Fibroblast of the aortic adventitia (primary cell): Measurements from ENCODE around the gene MYO5A. TPM values are rescaled to one million over a fixed set of nuclear protein-coding genes. Genes with fewer than 3 reads are reported as not detected.
A peak's percentile ranks its signal among the peaks of the same experiment; 100 is the strongest.
"Not testable (repeated sequence)": the region's sequence is repeated elsewhere in the genome, so short reads cannot be mapped to it uniquely, and the experiment has no call there.

Source experiments
- DNase-seq: peaks from one replicate; pipeline ENCODE4 v3.0.0-alpha.2; 2010; ENCODE audit warnings: low read depth
- H3K4me3 ChIP-seq: 2 replicates; pipeline ENCODE4 v1.5.1; 2011; ENCODE audit warnings: low read depth, mild to moderate bottlenecking, control low read depth, low read length, moderate library complexity
- CTCF ChIP-seq: IDR thresholded peaks from 2 replicates; pipeline ENCODE4 v1.5.1; 2011; ENCODE audit warnings: mild to moderate bottlenecking, low read length, control low read depth, inconsistent platforms; ENCODE audit not compliant: insufficient read depth
- total RNA-seq: library from RNA; depleted of rRNA; stranded (reverse); fragments of >200 nt; gene quantifications from 2 replicates; pipeline ENCODE4 v1.2.3, GENCODE V29; 2012; ENCODE audit warnings: low replicate concordance

The MYO5A gene
- total RNA-seq, 1 donor: 80.3 TPM

GRCh38 chr15:52463638-52464037 lies 65.0 kb downstream of the MYO5A start:
- H3K4me3 ChIP-seq: no peak overlapping the region
- DNase-seq: peak; percentile 45
- TF ChIP-seq CTCF: peak; percentile 19

DNA sequence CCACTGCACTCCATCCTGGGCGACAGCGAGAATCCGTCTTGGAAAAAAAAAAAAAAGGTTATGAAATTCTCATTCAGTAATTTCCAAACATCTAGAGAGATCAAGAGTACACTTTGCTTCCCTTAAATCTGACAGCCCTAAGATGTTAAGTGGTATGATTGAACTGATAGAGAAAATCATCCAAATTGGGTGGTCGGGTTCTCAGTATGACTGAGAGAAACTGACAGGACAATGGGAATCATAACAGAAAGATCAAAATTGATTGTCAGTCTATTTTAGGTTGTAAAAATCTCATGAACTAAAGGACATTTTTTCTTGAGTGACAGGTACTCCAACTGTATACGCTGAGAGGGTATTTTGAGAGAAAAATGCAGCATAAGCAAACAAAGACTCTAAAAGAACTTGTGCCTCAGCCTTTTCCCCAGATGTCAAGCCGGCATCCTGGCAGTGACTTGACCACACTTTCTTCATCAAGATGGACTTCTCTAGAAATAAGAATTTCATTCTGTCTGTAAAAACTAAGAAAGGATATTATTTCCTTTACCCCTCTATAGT lies 65.8 kb downstream of the MYO5A start:
- TF ChIP-seq CTCF: no peak

GRCh38 chr15:52459701-52460100 lies 69.0 kb downstream of the MYO5A start:
- DNase-seq: not testable (repeated sequence)

More for the DNA sequence above, 65.8 kb downstream of the MYO5A start:
- DNase-seq: no peak
- H3K4me3 ChIP-seq: no peak overlapping the region

DNA sequence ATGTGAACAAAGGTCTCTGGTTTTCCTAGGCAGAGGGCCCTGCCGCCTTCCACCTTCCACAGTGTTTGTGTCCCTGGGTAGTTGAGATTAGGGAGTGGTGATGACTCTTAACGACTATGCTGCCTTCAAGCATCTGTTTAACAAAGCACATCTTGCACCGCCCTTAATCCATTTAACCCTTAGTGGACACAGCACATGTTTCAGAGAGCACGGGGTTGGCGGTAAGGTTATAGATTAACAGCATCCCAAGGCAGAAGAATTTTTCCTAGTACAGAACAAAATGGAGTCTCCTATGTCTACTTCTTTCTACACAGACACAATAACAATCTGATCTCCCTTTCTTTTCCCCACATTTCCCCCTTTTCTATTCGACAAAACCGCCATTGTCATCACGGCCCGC lies 69.4 kb downstream of the MYO5A start:
- not testable (repeated sequence) for H3K4me3 ChIP-seq

More at GRCh38 chr15:52459701-52460100, 69.0 kb downstream of the MYO5A start:
- H3K4me3 ChIP-seq: not testable (repeated sequence)

DNA sequence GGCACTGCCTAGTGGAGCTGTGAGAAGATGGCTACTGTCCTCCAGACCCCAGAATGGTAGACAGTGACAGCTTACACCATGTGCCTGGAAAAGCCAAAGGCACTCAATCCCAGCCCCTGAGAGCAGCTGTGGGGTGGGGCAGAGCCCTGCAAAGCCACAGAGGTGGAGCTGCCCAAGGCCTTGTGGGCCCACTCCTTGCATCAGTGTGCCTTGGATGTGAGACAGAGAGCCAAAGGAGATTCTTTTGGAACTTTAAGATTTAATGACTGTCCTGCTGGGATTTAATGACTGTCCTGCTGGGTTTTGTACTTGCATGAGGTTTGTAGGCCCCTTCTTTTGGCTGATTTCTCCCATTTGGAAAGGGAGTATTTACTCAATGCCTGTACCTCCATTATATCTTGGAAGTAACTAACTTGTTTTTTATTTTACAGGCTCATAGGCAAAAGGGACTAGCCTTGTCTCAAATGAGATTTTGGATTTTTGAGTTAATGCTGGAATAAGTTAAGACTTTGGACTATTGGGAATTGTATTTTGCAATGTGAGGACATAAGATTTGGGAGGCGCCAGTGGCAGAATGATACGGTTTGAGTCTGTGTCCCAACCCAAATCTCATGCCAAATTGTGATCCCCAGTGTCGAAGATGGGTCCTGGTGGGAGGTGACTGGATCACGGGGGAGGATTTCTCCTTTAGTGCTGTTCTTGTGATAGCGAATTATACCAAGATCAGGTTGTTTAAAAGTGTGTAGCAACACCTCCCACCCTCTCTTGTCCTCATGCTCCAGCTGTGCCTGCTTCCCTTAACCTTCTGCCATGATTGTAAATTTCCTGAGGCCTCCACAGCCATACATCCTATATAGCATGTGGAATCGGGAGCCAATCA lies 80.4 kb downstream of the MYO5A start:
- H3K4me3 ChIP-seq: no peak overlapping the region
- TF ChIP-seq CTCF: no peak
- no peak for DNase-seq

More for the DNA sequence above, 69.4 kb downstream of the MYO5A start:
- DNase-seq: not testable (repeated sequence)

- no peak overlapping the region for H3K4me3 ChIP-seq
- no peak for DNase-seq
- no peak for TF ChIP-seq CTCF
These were observed 82.7 kb downstream of the MYO5A start for GRCh38 chr15:52445954-52446353.

GRCh38 chr15:52445553-52445952 lies 83.1 kb downstream of the MYO5A start:
- H3K4me3 ChIP-seq: no peak overlapping the region
- DNase-seq: no peak
- no peak for TF ChIP-seq CTCF

DNA sequence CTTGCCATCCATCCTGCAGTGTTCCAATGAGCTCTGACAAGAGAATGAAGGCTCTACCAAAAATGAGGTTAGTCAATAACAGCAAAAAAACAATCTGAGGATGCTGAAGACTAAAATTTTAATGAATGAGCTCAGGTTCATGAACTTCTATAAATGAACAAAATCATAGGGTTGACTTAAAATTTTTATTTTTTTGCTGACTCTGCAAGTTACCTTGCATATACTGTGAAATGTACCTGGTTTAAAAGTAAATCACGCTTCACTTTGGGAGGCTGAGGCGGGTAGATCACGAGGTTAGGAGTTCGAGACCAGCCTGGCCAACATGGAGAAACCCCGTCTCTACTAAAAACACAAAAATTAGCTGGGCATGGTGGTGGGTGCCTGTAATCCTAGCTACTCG lies 85.5 kb downstream of the MYO5A start:
- not testable (repeated sequence) for DNase-seq

More for the DNA sequence above, 85.5 kb downstream of the MYO5A start:
- H3K4me3 ChIP-seq: not testable (repeated sequence)
